Lower leg skin (tissue), 4 donors: ENCODE results near the gene SCGN. TPM values are rescaled to one million over a fixed set of nuclear protein-coding genes. Genes with fewer than 3 reads are reported as not detected.

Experiments used
- DNase-seq, 2 donors: peaks; one replicate each; pipeline ENCODE4 v3.0.0-alpha.2; 2019; ENCODE audit warnings: low spot score in 2 of 2
- H3K4me3 ChIP-seq: fragments of 200-600 bp; sonication (generic); 2 replicates; pipeline ENCODE4 v1.5.1; 2017; ENCODE audit warnings: mild to moderate bottlenecking, low read depth; ENCODE audit not compliant: poor library complexity, severe bottlenecking
- CTCF ChIP-seq, 3 donors: fragments of 450-650 bp; IDR thresholded peaks; one replicate each; pipeline ENCODE4 v1.5.1; 2016; ENCODE audit warnings: antibody characterized with exemption in 3 of 3, mild to moderate bottlenecking in 3 of 3, moderate library complexity in 2 of 3
- POLR2A ChIP-seq, 2 donors: fragments of 450-650 bp; IDR thresholded peaks; one replicate each; pipeline ENCODE4 v1.6.1; 2016 to 2017; ENCODE audit warnings: antibody characterized with exemption in 2 of 2, mild to moderate bottlenecking in 1 of 2, moderate library complexity in 1 of 2
- WGBS, 2 donors: methylation state at CpG; one replicate each; pipeline ENCODE4 v1.1.5; 2018; 5-methylcytosine and 5-hydroxymethylcytosine counted together
- intact Hi-C: fragments of 100-400 bp; cut with DNase I; formaldehyde crosslinking; loops from one replicate; pipeline ENCODE4 v1.15.0; 2023; ENCODE audit warnings: low total_unique reads
- total RNA-seq, 4 donors: library from RNA; depleted of rRNA; stranded (reverse); fragments of >200 nt; gene quantifications; one replicate each; pipeline ENCODE4 v1.1.0, GENCODE V29; 2016

The SCGN gene
- total RNA-seq, 4 donors from 2014 or later, result not detected

GRCh38 chr6:25671652-25672051 lies 19.6 kb downstream of the SCGN start:
- no peak overlapping the region for H3K4me3 ChIP-seq
- TF ChIP-seq POLR2A (IDR thresholded peaks at IDR 0.05) (no peak), CTCF (IDR thresholded peaks at IDR 0.05) (no peak)
- 33 to 48% methylated on average over 1 of the region's 1 CpG for WGBS, 2 donors
- intact Hi-C loops, result no loop called here
- DNase-seq, result no peak

GRCh38 chr6:25675167-25675566 lies 23.2 kb downstream of the SCGN start:
- no peak for DNase-seq
- intact Hi-C loops, result no loop called here
- no peak for TF ChIP-seq CTCF (IDR thresholded peaks at IDR 0.05)
- TF ChIP-seq POLR2A (IDR thresholded peaks at IDR 0.05), result no peak
- H3K4me3 ChIP-seq, result no peak overlapping the region
- 80 to 86% methylated on average over 5 of the region's 5 CpGs for WGBS, 2 donors

- intact Hi-C loops, result no loop called here
- DNase-seq, result no peak
- no peak overlapping the region for H3K4me3 ChIP-seq
- TF ChIP-seq POLR2A (IDR thresholded peaks at IDR 0.05) (no peak), CTCF (IDR thresholded peaks at IDR 0.05) (no peak)
- WGBS, 2 donors, result 67 to 69% methylated on average over 5 of the region's 5 CpGs
These were observed 24.8 kb downstream of the SCGN start for GRCh38 chr6:25676775-25677174.

GRCh38 chr6:25681848-25682247 lies 29.8 kb downstream of the SCGN start:
- no peak overlapping the region for H3K4me3 ChIP-seq
- intact Hi-C loops, result no loop called here
- no peak for TF ChIP-seq POLR2A (IDR thresholded peaks at IDR 0.05)
- TF ChIP-seq CTCF (IDR thresholded peaks at IDR 0.05), result no peak
- 60 to 65% methylated on average over 3 of the region's 3 CpGs for WGBS, 2 donors
- DNase-seq, result no peak

GRCh38 chr6:25682324-25682723 lies 30.3 kb downstream of the SCGN start:
- DNase-seq, result peak in 1 of 2 donors; percentile 14
- H3K4me3 ChIP-seq, result no peak overlapping the region
- TF ChIP-seq CTCF (IDR thresholded peaks at IDR 0.05), result no peak
- TF ChIP-seq POLR2A (IDR thresholded peaks at IDR 0.05), result no peak
- 52 to 57% methylated on average over 4 of the region's 4 CpGs for WGBS, 2 donors
- intact Hi-C loops, result no loop called here

GRCh38 chr6:25684565-25684964 lies 32.5 kb downstream of the SCGN start:
- DNase-seq, result no peak
- H3K4me3 ChIP-seq, result no peak overlapping the region
- TF ChIP-seq CTCF (IDR thresholded peaks at IDR 0.05) (no peak), POLR2A (IDR thresholded peaks at IDR 0.05) (no peak)
- 45 to 56% methylated on average over 2 of the region's 2 CpGs for WGBS, 2 donors
- intact Hi-C loops, result no loop called here
